Stomach (tissue), 4 donors: ENCODE data around the gene ATRX.

ENCODE experiments used
- CTCF ChIP-seq, 7 experiments: fragments of 450-650 bp in 4 of 7; fragments of 200-600 bp in 3 of 7; sonication (generic) in 3 of 7; IDR thresholded peaks; one replicate each; pipeline ENCODE4 v1.5.1; 2016 to 2019; ENCODE audit warnings: antibody characterized with exemption in 7 of 7, control low read depth in 2 of 7, mild to moderate bottlenecking in 1 of 7
- EP300 ChIP-seq: sonication (generic); formaldehyde crosslinking; IDR thresholded peaks from one replicate; pipeline ENCODE4 v1.6.1; 2017; ENCODE audit warnings: antibody characterized with exemption
- POLR2A ChIP-seq, 4 donors: fragments of 450-650 bp; IDR thresholded peaks; one replicate each; pipeline ENCODE4 v1.6.1; 2016; ENCODE audit warnings: antibody characterized with exemption in 4 of 4, control low read depth in 2 of 4, mild to moderate bottlenecking in 1 of 4, moderate library complexity in 1 of 4

- TF ChIP-seq CTCF (IDR thresholded peaks at IDR 0.05), result no peak
- no peak for TF ChIP-seq EP300
- no peak for TF ChIP-seq POLR2A (IDR thresholded peaks at IDR 0.05)
These were observed 9.1 kb upstream of the ATRX start for GRCh38 chrX:77795124-77795523.
